Coronary artery (tissue), 2 donors: ENCODE measurements around the gene DNAJC17.

Experiments used
- DNase-seq: peaks from one replicate; pipeline ENCODE4 v3.0.0-alpha.2; 2017; ENCODE audit warnings: low spot score
- H3K27ac ChIP-seq, 2 donors: fragments of 200-600 bp; sonication (generic); one replicate each; pipeline ENCODE4 v1.5.1; 2016 to 2019
- H3K4me3 ChIP-seq: fragments of 200-600 bp; sonication (generic); 2 replicates; pipeline ENCODE4 v1.5.1; 2016; ENCODE audit warnings: mild to moderate bottlenecking, moderate library complexity
- CTCF ChIP-seq: fragments of 200-600 bp; sonication (generic); IDR thresholded peaks from one replicate; pipeline ENCODE4 v1.5.1; 2019; ENCODE audit warnings: antibody characterized with exemption

Gene DNAJC17

GRCh38 chr15:40723919-40724318 lies 83.4 kb downstream of the DNAJC17 start:
- H3K4me3 ChIP-seq, result no peak overlapping the region
- TF ChIP-seq CTCF, result no peak
- H3K27ac ChIP-seq, result no peak overlapping the region
- no peak for DNase-seq

- no peak overlapping the region for H3K27ac ChIP-seq
- H3K4me3 ChIP-seq, result no peak overlapping the region
- no peak for TF ChIP-seq CTCF
- DNase-seq, result no peak
These were observed 84.3 kb downstream of the DNAJC17 start for GRCh38 chr15:40722934-40723333.

GRCh38 chr15:40722354-40722753 lies 84.9 kb downstream of the DNAJC17 start:
- H3K4me3 ChIP-seq, result no peak overlapping the region
- no peak for TF ChIP-seq CTCF
- no peak for DNase-seq
- H3K27ac ChIP-seq, result no peak overlapping the region

- DNase-seq, result no peak
- TF ChIP-seq CTCF, result no peak
- Histone ChIP-seq H3K4me3 (no peak overlapping the region), H3K27ac (no peak overlapping the region)
These were observed 85.6 kb downstream of the DNAJC17 start for GRCh38 chr15:40721701-40722100.

- H3K4me3 ChIP-seq, result no peak overlapping the region
- no peak for TF ChIP-seq CTCF
- no peak overlapping the region for H3K27ac ChIP-seq
- DNase-seq, result no peak
These were observed 91.1 kb downstream of the DNAJC17 start for GRCh38 chr15:40716165-40716564.
